K562 (cell line): ENCODE results near the gene ARHGEF4. TPM values are rescaled to one million over a fixed set of nuclear protein-coding genes. Genes with fewer than 3 reads are reported as not detected.

ENCODE experiments used
- ATAC-seq: fragments of 200-7000 bp; cut with Tn5 transposase; 3 replicates; pipeline ENCODE4 v1.9.1; 2020; ENCODE audit warnings: moderate library complexity
- BruUV-seq: library from RNA; stranded (reverse); fragments of 400-500 nt; replicated peaks from 2 replicates; lab custom pipeline; 2021; lab: Mats Ljungman, UMichigan
- CTCF ChIA-PET: fragments of 300-600 bp; formaldehyde crosslinking; extraction: SDS; loops from one replicate; lab custom pipeline; 2021; ENCODE audit warnings: low intra/inter-chr PET ratio; lab: Yijun Ruan, JAX
- POLR2A ChIA-PET: fragments of 300-600, 350-650 bp; sonication (Branson Sonifier 250); formaldehyde crosslinking; extraction: SDS; loops from one replicate; lab custom pipeline; 2021; ENCODE audit warnings: antibody characterized with exemption, inconsistent platforms; lab: Yijun Ruan, JAX
- DNase-seq, 4 experiments: peaks; one replicate each; pipeline versions ENCODE4 v3.0.0 to v3.0.0-alpha.2; 2011 to 2018; ENCODE audit warnings: low spot score in 3 of 4, mixed read lengths in 3 of 4; ENCODE audit errors: extremely low read depth in 1 of 4
- FAIRE-seq: peaks from 2 replicates; lab custom pipeline; 2011; peaks lifted over from hg19 to GRCh38; lab: Jason Lieb, UNC
- H2AFZ ChIP-seq: 2 replicates; pipeline ENCODE4 v1.6.0; 2011; ENCODE audit warnings: low read depth, low read length, control low read depth, inconsistent platforms
- H3K27ac ChIP-seq: fragments of 200-600 bp; 3 replicates; pipeline ENCODE4 v1.8.0; 2011; ENCODE audit warnings: low read depth, mild to moderate bottlenecking, control low read depth, inconsistent platforms, low read length, moderate library complexity, mixed read lengths; ENCODE audit errors: extremely low read depth
- H3K27me3 ChIP-seq, 2 experiments: fragments of 300-600 bp in 1 of 2; 2 replicates in 1 of 2; 3 replicates in 1 of 2; pipeline versions ENCODE4 v1.6.0 to v1.8.0; 2011; ENCODE audit warnings: inconsistent platforms in 2 of 2, low read length in 2 of 2, mild to moderate bottlenecking in 1 of 2, mixed read lengths in 1 of 2, moderate library complexity in 1 of 2; ENCODE audit not compliant: control insufficient read depth in 2 of 2, insufficient read depth in 2 of 2
- H3K36me3 ChIP-seq: fragments of 300-600 bp; 3 replicates; pipeline ENCODE4 v1.8.0; 2011; ENCODE audit warnings: mild to moderate bottlenecking, low read length, inconsistent platforms; ENCODE audit not compliant: control insufficient read depth, insufficient read depth
- H3K4me1 ChIP-seq, 2 experiments: fragments of 200-600 bp in 1 of 2; replicated peaks in 1 of 2; 2 replicates in 1 of 2; 3 replicates in 1 of 2; pipeline versions ENCODE4 v1.5.1 to v1.8.0; 2011; ENCODE audit warnings: inconsistent platforms in 2 of 2, low read length in 2 of 2, mild to moderate bottlenecking in 1 of 2, mixed read lengths in 1 of 2, moderate library complexity in 1 of 2; ENCODE audit not compliant: control insufficient read depth in 2 of 2, insufficient read depth in 2 of 2
- H3K4me2 ChIP-seq: 2 replicates; pipeline ENCODE4 v1.6.1; 2011; ENCODE audit warnings: low read length, control low read depth, inconsistent platforms, mixed read lengths; ENCODE audit not compliant: insufficient read depth
- H3K4me3 ChIP-seq: fragments of 200-600 bp; sonication (generic), shearing (Covaris generic); 2 replicates; pipeline ENCODE4 v1.5.1; 2016; ENCODE audit warnings: control low read depth, inconsistent platforms
- H3K79me2 ChIP-seq: fragments of 200-600 bp; 3 replicates; pipeline ENCODE4 v1.8.0; 2011; ENCODE audit warnings: low read length, inconsistent platforms; ENCODE audit not compliant: control insufficient read depth, insufficient read depth
- H3K9ac ChIP-seq, 2 experiments: 2 replicates each; pipeline versions ENCODE4 v1.6.0 to v1.6.1; 2011; ENCODE audit warnings: low read depth in 2 of 2, low read length in 2 of 2, control low read depth in 1 of 2, inconsistent platforms in 1 of 2, mild to moderate bottlenecking in 1 of 2, mixed read lengths in 1 of 2; ENCODE audit not compliant: insufficient read depth in 1 of 2
- H3K9me1 ChIP-seq: one replicate; pipeline ENCODE4 v1.6.0; 2011; ENCODE audit warnings: inconsistent platforms, mild to moderate bottlenecking, low read length, moderate library complexity; ENCODE audit not compliant: control insufficient read depth, insufficient read depth
- H3K9me3 ChIP-seq: replicated peaks from 2 replicates; pipeline ENCODE4 v1.5.1; 2011; ENCODE audit warnings: low read depth, low read length, inconsistent platforms; ENCODE audit not compliant: control insufficient read depth, insufficient read depth
- H4K20me1 ChIP-seq: replicated peaks from 2 replicates; pipeline ENCODE4 v1.6.1; 2011; ENCODE audit warnings: low read length, inconsistent platforms, mixed read lengths; ENCODE audit not compliant: control insufficient read depth, insufficient read depth
- NKRF ChIP-seq: fragments of 450-650 bp; IDR thresholded peaks from 2 replicates; pipeline ENCODE4 v1.6.1; 2016; ENCODE audit warnings: borderline replicate concordance
- POLR3A ChIP-seq: IDR thresholded peaks from 2 replicates; pipeline ENCODE4 v1.6.1; 2011; ENCODE audit warnings: borderline replicate concordance, mild to moderate bottlenecking, moderate library complexity; ENCODE audit not compliant: insufficient read length, insufficient read depth; ENCODE audit errors: extremely low read depth
- TBL1XR1 ChIP-seq, 2 experiments: IDR thresholded peaks; 2 replicates each; pipeline ENCODE4 v1.6.1; 2012; ENCODE audit warnings: improper control_type of control experiment in 2 of 2, low read length in 2 of 2, mild to moderate bottlenecking in 1 of 2
- ZNF436 ChIP-seq: fragments of 250-450, 450-650 bp; sonication (Bioruptor Pico); formaldehyde crosslinking; IDR thresholded peaks from 2 replicates; pipeline ENCODE4 v1.7.0; 2020; ENCODE audit warnings: mild to moderate bottlenecking
- ZNF551 ChIP-seq: fragments of 250-450 bp; sonication (Bioruptor Pico); IDR thresholded peaks from 2 replicates; pipeline ENCODE4 v1.5.0; 2021; ENCODE audit warnings: mild to moderate bottlenecking, moderate library complexity
- WGBS: fragments of 100-300 bp; shearing (Covaris generic); methylation state at CpG from one replicate; pipeline ENCODE4 v1.1.6; 2016; ENCODE audit warnings: low coverage, mixed read lengths; ENCODE audit not compliant: insufficient coverage; ENCODE audit errors: missing lambda C conversion rate; 5-methylcytosine and 5-hydroxymethylcytosine counted together
- in situ Hi-C: fragments of 300-500 bp; cut with MboI; formaldehyde crosslinking; loops from 4 replicates; pipeline ENCODE4 v1.15.0; 2018; ENCODE audit warnings: inconsistent platforms, mixed read lengths
- intact Hi-C: fragments of 100-400 bp; cut with micrococcal nuclease; formaldehyde crosslinking; loops from 2 replicates; pipeline ENCODE4 v1.14.2; 2022
- polyA plus RNA-seq, 8 experiments: library from polyadenylated mRNA; depleted of rRNA in 4 of 8; stranded (reverse) in 5 of 8; unstranded in 3 of 8; fragments of >200 nt; fragmentation: Nextera tagmentation in 2 of 8; fragmentation: Illumina TruSeq in 1 of 8; extraction: Ambion mirVana in 2 of 8; extraction: Trizol in 1 of 8; gene quantifications; 2 replicates each; pipeline versions ENCODE4 v1.2.1 to v1.2.3, GENCODE V29; 2011 to 2014; ENCODE audit warnings: inconsistent platforms in 1 of 8, missing spikeins in 1 of 8
- total RNA-seq, 7 experiments: library from RNA; depleted of rRNA in 6 of 7; stranded (reverse); fragments of >200 nt in 6 of 7; fragmentation: Illumina TruSeq in 2 of 7; extraction: Trizol in 2 of 7; gene quantifications; 2 replicates each; pipeline versions ENCODE4 v1.2.1 to v1.2.3, GENCODE V29; 2011 to 2021; ENCODE audit warnings: low replicate concordance in 1 of 7
- TF ChIP-seq, protein P1 (sequence below), 2 experiments: fragments of 450-650 bp; IDR thresholded peaks; 2 replicates each; pipeline ENCODE4 v1.6.1; 2016
- TF ChIP-seq, protein P2 (sequence below): fragments of 250-450 bp; sonication (Bioruptor Pico); IDR thresholded peaks from 2 replicates; pipeline ENCODE4 v1.4.0; 2020; ENCODE audit warnings: borderline replicate concordance

Gene ARHGEF4
- total and polyA plus RNA-seq, 9 of the 15 experiments (the other 6 are each of a cell fraction or from before 2014, with no cell fraction given), result not detected

GRCh38 chr2:131011486-131011885, 174.8 kb downstream of the ARHGEF4 start:
- no TSS peak for BruUV-seq
- 0% methylated on average over 7 of the region's 7 CpGs for WGBS
- CTCF ChIA-PET, result no interaction called here
- intact Hi-C loops, result no loop called here
- H3K4me1 ChIP-seq, result no peaks in the 10 kb centered on the region
- no peaks in the 10 kb centered on the region for H3K79me2 ChIP-seq
- FAIRE-seq (no peak), ATAC-seq (no peak), DNase-seq (no peak)
- in situ Hi-C loops, result no loop called here
- no peak overlapping the region for H3K9ac ChIP-seq
- no peak overlapping the region for H3K4me3 ChIP-seq
- no peaks in the 10 kb centered on the region for H3K9me1 ChIP-seq
- TF ChIP-seq POLR3A, result no peak
- POLR2A ChIA-PET, result interaction anchor here (1.2 kb wide), 1 partner anchor 21 kb away, joined by 3 read pairs; no protein-coding TSS in a partner anchor
- H3K36me3 ChIP-seq, result no peaks in the 10 kb centered on the region
- H3K9me3 ChIP-seq, result no peaks in the 10 kb centered on the region
- H4K20me1 ChIP-seq, result no peaks in the 10 kb centered on the region
- no peak overlapping the region for H3K27ac ChIP-seq
- peaks cover 21 to 50% of the 10 kb centered on the region in 2 experiments; a peak in 4 of 5 replicates for H3K27me3 ChIP-seq
- H2AFZ ChIP-seq, result no peak overlapping the region
- H3K4me2 ChIP-seq, result no peak overlapping the region

DNA sequence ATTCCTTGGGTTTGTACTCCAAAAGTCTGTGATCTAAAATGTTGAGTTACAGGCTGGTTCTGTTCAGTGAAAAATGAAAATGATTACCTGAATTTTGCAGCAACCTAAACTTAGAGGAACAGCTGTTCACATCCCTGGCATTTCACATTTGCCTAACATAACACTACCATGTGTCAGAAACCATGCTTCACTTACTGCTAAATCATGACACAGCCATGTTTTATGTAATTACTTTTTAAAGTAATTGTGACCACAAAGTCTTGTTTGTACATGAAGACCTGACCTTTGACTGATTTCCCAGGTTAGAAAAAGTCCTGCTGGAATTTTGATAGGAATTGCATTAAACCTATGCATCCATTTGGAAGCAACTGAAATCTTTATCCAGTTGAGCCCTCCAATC, 177.4 kb downstream of the ARHGEF4 start:
- Histone ChIP-seq H3K79me2 (no peaks in the 10 kb centered on the region), H3K4me3 (no peak overlapping the region), H3K9me3 (no peaks in the 10 kb centered on the region), H3K36me3 (no peaks in the 10 kb centered on the region), H3K27ac (no peak overlapping the region), H2AFZ (no peak overlapping the region), H4K20me1 (no peaks in the 10 kb centered on the region), H3K9ac (no peak overlapping the region), H3K4me1 (no peaks in the 10 kb centered on the region), H3K4me2 (no peak overlapping the region), H3K9me1 (no peaks in the 10 kb centered on the region), H3K27me3 (peaks cover 18 to 47% of the 10 kb centered on the region in 2 experiments; a peak in 3 of 5 replicates)
- ChIA-PET CTCF (no interaction called here), POLR2A (no interaction called here)
- ATAC-seq (no peak), FAIRE-seq (no peak), DNase-seq (no peak)
- intact Hi-C loops, result no loop called here
- in situ Hi-C loops, result no loop called here
- no TSS peak for BruUV-seq
- TF ChIP-seq ZNF436 (CRISPR knock-in tag) (no peak), NKRF (no peak), ZNF551 (CRISPR knock-in tag) (no peak), TBL1XR1 (IDR thresholded peaks at IDR 0.05; ENCODE audit: low read length in 2 of 2) (no peak)
- TF ChIP-seq, protein P1, sequence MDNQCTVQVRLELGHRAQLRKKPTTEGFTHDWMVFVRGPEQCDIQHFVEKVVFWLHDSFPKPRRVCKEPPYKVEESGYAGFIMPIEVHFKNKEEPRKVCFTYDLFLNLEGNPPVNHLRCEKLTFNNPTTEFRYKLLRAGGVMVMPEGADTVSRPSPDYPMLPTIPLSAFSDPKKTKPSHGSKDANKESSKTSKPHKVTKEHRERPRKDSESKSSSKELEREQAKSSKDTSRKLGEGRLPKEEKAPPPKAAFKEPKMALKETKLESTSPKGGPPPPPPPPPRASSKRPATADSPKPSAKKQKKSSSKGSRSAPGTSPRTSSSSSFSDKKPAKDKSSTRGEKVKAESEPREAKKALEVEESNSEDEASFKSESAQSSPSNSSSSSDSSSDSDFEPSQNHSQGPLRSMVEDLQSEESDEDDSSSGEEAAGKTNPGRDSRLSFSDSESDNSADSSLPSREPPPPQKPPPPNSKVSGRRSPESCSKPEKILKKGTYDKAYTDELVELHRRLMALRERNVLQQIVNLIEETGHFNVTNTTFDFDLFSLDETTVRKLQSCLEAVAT (IDR thresholded peaks at IDR 0.05), result no peak
- TF ChIP-seq, protein P2, sequence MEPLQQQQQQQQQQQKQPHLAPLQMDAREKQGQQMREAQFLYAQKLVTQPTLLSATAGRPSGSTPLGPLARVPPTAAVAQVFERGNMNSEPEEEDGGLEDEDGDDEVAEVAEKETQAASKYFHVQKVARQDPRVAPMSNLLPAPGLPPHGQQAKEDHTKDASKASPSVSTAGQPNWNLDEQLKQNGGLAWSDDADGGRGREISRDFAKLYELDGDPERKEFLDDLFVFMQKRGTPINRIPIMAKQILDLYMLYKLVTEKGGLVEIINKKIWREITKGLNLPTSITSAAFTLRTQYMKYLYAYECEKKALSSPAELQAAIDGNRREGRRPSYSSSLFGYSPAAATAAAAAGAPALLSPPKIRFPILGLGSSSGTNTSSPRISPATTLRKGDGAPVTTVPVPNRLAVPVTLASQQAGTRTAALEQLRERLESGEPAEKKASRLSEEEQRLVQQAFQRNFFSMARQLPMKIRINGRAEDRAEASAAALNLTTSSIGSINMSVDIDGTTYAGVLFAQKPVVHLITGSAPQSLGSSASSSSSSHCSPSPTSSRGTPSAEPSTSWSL (CRISPR knock-in tag), result no peak
